ENCODE data around the gene ACTL7A. TPM values are rescaled to one million over a fixed set of nuclear protein-coding genes. Genes with fewer than 3 reads are reported as not detected.

ACTL7A gene
- total and polyA plus RNA-seq, 2 of the 13 experiments (the other 11 are each of a cell fraction or from before 2014, with no cell fraction given) = not detected

DNA sequence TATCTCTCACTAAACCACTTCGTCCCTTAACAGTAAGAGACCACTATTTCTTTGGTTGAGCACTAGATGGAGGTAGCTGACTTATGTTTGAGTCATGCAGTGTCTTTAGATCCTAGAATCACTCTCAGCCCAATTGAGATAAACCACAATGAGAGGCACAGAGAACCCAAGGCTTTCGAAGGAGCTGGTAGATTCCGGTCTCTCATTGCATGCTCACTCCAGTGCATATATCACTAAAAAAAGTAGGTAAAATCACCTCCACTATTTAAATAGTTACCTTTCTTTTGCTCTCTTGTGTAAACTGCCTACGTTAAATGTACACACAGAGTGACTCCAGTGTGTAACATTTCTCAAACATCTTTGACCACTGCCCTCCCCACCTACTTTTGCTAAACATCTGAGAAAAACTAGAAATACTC, 27.6 kb downstream of the ACTL7A start (continued):
- TF ChIP-seq ATAD3A (CRISPR knock-in tag; IDR thresholded peaks at IDR 0.05) = no peak
- no peak for TF ChIP-seq REPIN1 (CRISPR knock-in tag; IDR thresholded peaks at IDR 0.05; ENCODE audit: borderline replicate concordance, low read depth)
- no peak for TF ChIP-seq ZNF335 (CRISPR knock-in tag; IDR thresholded peaks at IDR 0.05)
- no peak for TF ChIP-seq TEAD3 (CRISPR knock-in tag; optimal IDR thresholded peaks at IDR 0.05; ENCODE audit: borderline replicate concordance)
- TF ChIP-seq, protein P1, sequence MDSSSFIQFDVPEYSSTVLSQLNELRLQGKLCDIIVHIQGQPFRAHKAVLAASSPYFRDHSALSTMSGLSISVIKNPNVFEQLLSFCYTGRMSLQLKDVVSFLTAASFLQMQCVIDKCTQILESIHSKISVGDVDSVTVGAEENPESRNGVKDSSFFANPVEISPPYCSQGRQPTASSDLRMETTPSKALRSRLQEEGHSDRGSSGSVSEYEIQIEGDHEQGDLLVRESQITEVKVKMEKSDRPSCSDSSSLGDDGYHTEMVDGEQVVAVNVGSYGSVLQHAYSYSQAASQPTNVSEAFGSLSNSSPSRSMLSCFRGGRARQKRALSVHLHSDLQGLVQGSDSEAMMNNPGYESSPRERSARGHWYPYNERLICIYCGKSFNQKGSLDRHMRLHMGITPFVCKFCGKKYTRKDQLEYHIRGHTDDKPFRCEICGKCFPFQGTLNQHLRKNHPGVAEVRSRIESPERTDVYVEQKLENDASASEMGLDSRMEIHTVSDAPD (CRISPR knock-in tag; IDR thresholded peaks at IDR 0.05) = no peak
- TF ChIP-seq, protein P2, sequence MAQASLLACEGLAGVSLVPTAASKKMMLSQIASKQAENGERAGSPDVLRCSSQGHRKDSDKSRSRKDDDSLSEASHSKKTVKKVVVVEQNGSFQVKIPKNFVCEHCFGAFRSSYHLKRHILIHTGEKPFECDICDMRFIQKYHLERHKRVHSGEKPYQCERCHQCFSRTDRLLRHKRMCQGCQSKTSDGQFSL (CRISPR knock-in tag; IDR thresholded peaks at IDR 0.05) = no peak
- TF ChIP-seq ARNT (IDR thresholded peaks at IDR 0.05) = no peak
- TF ChIP-seq NR3C1 (CRISPR knock-in tag; IDR thresholded peaks at IDR 0.05) = no peak
- no peak for TF ChIP-seq ZNF557 (CRISPR knock-in tag; IDR thresholded peaks at IDR 0.05)
- TF ChIP-seq ZFP90 (CRISPR knock-in tag; IDR thresholded peaks at IDR 0.05; ENCODE audit: borderline replicate concordance) = no peak
- no peak for TF ChIP-seq GABPA (IDR thresholded peaks at IDR 0.05; ENCODE audit: low read depth, low read length)
- TF ChIP-seq GABPA (CRISPR knock-in tag; IDR thresholded peaks at IDR 0.05; ENCODE audit: low read depth) = no peak
- no peak for TF ChIP-seq RELA (CRISPR knock-in tag; IDR thresholded peaks at IDR 0.05)
- TF ChIP-seq KMT2A (CRISPR knock-in tag; IDR thresholded peaks at IDR 0.05) = no peak
- no peak for TF ChIP-seq SPEN (CRISPR knock-in tag; IDR thresholded peaks at IDR 0.05; ENCODE audit: low read depth)
- TF ChIP-seq, protein P3, sequence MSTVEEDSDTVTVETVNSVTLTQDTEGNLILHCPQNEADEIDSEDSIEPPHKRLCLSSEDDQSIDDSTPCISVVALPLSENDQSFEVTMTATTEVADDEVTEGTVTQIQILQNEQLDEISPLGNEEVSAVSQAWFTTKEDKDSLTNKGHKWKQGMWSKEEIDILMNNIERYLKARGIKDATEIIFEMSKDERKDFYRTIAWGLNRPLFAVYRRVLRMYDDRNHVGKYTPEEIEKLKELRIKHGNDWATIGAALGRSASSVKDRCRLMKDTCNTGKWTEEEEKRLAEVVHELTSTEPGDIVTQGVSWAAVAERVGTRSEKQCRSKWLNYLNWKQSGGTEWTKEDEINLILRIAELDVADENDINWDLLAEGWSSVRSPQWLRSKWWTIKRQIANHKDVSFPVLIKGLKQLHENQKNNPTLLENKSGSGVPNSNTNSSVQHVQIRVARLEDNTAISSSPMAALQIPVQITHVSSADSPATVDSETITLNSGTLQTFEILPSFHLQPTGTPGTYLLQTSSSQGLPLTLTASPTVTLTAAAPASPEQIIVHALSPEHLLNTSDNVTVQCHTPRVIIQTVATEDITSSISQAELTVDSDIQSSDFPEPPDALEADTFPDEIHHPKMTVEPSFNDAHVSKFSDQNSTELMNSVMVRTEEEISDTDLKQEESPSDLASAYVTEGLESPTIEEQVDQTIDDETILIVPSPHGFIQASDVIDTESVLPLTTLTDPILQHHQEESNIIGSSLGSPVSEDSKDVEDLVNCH (CRISPR knock-in tag; IDR thresholded peaks at IDR 0.05) = no peak
- TF ChIP-seq, protein P4, sequence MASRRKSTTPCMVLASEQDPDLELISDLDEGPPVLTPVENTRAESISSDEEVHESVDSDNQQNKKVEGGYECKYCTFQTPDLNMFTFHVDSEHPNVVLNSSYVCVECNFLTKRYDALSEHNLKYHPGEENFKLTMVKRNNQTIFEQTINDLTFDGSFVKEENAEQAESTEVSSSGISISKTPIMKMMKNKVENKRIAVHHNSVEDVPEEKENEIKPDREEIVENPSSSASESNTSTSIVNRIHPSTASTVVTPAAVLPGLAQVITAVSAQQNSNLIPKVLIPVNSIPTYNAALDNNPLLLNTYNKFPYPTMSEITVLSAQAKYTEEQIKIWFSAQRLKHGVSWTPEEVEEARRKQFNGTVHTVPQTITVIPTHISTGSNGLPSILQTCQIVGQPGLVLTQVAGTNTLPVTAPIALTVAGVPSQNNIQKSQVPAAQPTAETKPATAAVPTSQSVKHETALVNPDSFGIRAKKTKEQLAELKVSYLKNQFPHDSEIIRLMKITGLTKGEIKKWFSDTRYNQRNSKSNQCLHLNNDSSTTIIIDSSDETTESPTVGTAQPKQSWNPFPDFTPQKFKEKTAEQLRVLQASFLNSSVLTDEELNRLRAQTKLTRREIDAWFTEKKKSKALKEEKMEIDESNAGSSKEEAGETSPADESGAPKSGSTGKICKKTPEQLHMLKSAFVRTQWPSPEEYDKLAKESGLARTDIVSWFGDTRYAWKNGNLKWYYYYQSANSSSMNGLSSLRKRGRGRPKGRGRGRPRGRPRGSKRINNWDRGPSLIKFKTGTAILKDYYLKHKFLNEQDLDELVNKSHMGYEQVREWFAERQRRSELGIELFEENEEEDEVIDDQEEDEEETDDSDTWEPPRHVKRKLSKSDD (CRISPR knock-in tag; IDR thresholded peaks at IDR 0.05; ENCODE audit: low read depth) = no peak
- no peak for TF ChIP-seq KAT8 (CRISPR knock-in tag; IDR thresholded peaks at IDR 0.05)
- TF ChIP-seq, protein P5, sequence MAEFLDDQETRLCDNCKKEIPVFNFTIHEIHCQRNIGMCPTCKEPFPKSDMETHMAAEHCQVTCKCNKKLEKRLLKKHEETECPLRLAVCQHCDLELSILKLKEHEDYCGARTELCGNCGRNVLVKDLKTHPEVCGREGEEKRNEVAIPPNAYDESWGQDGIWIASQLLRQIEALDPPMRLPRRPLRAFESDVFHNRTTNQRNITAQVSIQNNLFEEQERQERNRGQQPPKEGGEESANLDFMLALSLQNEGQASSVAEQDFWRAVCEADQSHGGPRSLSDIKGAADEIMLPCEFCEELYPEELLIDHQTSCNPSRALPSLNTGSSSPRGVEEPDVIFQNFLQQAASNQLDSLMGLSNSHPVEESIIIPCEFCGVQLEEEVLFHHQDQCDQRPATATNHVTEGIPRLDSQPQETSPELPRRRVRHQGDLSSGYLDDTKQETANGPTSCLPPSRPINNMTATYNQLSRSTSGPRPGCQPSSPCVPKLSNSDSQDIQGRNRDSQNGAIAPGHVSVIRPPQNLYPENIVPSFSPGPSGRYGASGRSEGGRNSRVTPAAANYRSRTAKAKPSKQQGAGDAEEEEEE (CRISPR knock-in tag; IDR thresholded peaks at IDR 0.05; ENCODE audit: borderline replicate concordance) = no peak
- no peak for TF ChIP-seq ZNF30 (CRISPR knock-in tag; IDR thresholded peaks at IDR 0.05)
- no peak for TF ChIP-seq SATB2 (CRISPR knock-in tag; IDR thresholded peaks at IDR 0.05)
- TF ChIP-seq SNRNP70 (IDR thresholded peaks at IDR 0.05; ENCODE audit: low read depth, low read length) = no peak
- TF ChIP-seq POLR2G (IDR thresholded peaks at IDR 0.05; ENCODE audit: low read depth, low read length) = no peak
- TF ChIP-seq, protein P6, sequence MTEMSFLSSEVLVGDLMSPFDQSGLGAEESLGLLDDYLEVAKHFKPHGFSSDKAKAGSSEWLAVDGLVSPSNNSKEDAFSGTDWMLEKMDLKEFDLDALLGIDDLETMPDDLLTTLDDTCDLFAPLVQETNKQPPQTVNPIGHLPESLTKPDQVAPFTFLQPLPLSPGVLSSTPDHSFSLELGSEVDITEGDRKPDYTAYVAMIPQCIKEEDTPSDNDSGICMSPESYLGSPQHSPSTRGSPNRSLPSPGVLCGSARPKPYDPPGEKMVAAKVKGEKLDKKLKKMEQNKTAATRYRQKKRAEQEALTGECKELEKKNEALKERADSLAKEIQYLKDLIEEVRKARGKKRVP (CRISPR knock-in tag; IDR thresholded peaks at IDR 0.05) = no peak

All from HepG2 (cell line).